OCI-LY3 (cell line): ENCODE measurements around the gene MMP28.

ENCODE experiments used
- EZH2phosphoT487 ChIP-seq: fragments of 200-600 bp; shearing (Covaris generic); IDR thresholded peaks from 2 replicates; pipeline ENCODE4 v1.6.1; 2018; ENCODE audit warnings: antibody characterized with exemption, mixed run types, low read depth
- TF ChIP-seq, protein P1 (sequence below): fragments of 200-600, 300-600 bp; sonication (generic); IDR thresholded peaks from 2 replicates; pipeline ENCODE4 v1.5.1; 2014; ENCODE audit warnings: antibody characterized with exemption, low read length, low read depth

DNA sequence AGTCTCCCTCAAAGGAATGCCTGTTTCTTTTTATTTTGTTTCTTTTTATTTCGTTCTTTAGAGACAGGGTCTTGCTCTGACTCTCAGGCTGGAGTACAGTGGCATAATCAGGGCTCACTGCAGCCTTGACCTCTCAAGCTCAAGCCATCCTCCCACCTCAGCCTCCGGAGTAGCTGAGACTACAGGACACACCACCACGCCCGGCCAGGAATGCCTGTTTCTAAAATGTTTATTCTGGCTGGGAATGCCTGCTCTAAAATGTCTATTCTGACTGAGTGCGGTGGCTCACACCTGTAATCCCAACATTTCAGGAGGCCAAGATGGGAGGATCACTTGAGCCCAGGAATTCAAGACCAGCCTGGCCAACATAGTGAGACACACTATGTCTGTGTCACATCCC, 2.5 kb upstream of the MMP28 start:
- TF ChIP-seq, protein P1, sequence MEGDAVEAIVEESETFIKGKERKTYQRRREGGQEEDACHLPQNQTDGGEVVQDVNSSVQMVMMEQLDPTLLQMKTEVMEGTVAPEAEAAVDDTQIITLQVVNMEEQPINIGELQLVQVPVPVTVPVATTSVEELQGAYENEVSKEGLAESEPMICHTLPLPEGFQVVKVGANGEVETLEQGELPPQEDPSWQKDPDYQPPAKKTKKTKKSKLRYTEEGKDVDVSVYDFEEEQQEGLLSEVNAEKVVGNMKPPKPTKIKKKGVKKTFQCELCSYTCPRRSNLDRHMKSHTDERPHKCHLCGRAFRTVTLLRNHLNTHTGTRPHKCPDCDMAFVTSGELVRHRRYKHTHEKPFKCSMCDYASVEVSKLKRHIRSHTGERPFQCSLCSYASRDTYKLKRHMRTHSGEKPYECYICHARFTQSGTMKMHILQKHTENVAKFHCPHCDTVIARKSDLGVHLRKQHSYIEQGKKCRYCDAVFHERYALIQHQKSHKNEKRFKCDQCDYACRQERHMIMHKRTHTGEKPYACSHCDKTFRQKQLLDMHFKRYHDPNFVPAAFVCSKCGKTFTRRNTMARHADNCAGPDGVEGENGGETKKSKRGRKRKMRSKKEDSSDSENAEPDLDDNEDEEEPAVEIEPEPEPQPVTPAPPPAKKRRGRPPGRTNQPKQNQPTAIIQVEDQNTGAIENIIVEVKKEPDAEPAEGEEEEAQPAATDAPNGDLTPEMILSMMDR, result no peak
- TF ChIP-seq EZH2phosphoT487, result no peak
